HepG2 (cell line): Measurements from ENCODE around the gene FSIP1. TPM values are rescaled to one million over a fixed set of nuclear protein-coding genes. Genes with fewer than 3 reads are reported as not detected.

Experiments
- CEBPB ChIP-seq: IDR thresholded peaks from 2 replicates; pipeline ENCODE4 v1.6.1; 2011; ENCODE audit warnings: low read depth, low read length, improper control_type of control experiment, borderline replicate concordance
- ETV5 ChIP-seq: IDR thresholded peaks from 2 replicates; pipeline ENCODE4 v1.6.1; 2018; ENCODE audit warnings: missing biosample characterization, missing genetic modification reagents, inconsistent platforms, borderline replicate concordance
- FOXA3 ChIP-seq: IDR thresholded peaks from 2 replicates; pipeline ENCODE4 v1.6.1; 2016; ENCODE audit warnings: missing genetic modification reagents, missing compliant biosample characterization
- HNF4A ChIP-seq: sonication (generic); formaldehyde crosslinking; IDR thresholded peaks from 2 replicates; pipeline ENCODE4 v1.4.0; 2020; ENCODE audit warnings: missing genetic modification reagents
- KDM3A ChIP-seq: IDR thresholded peaks from 2 replicates; pipeline ENCODE4 v1.6.1; 2018; ENCODE audit warnings: low read depth, missing compliant biosample characterization
- MAZ ChIP-seq, 2 experiments: sonication (generic) in 1 of 2; formaldehyde crosslinking in 1 of 2; IDR thresholded peaks; 2 replicates each; pipeline versions ENCODE4 v1.5.0 to v1.6.1; 2012 to 2020; ENCODE audit warnings: low read depth in 2 of 2, mild to moderate bottlenecking in 2 of 2, borderline replicate concordance in 1 of 2, improper control_type of control experiment in 1 of 2, low read length in 1 of 2, missing genetic modification reagents in 1 of 2, moderate library complexity in 1 of 2
- MEIS1 ChIP-seq: sonication (generic); formaldehyde crosslinking; IDR thresholded peaks from 2 replicates; pipeline ENCODE4 v1.9.0; 2021; ENCODE audit warnings: mild to moderate bottlenecking, missing genetic modification reagents, moderate library complexity, borderline replicate concordance
- NFIB ChIP-seq: sonication (generic); formaldehyde crosslinking; IDR thresholded peaks from 2 replicates; pipeline ENCODE4 v1.9.0; 2021; ENCODE audit warnings: missing genetic modification reagents, mild to moderate bottlenecking, borderline replicate concordance
- NFRKB ChIP-seq: fragments of 450-650 bp; IDR thresholded peaks from 2 replicates; pipeline ENCODE4 v1.6.1; 2017
- PLRG1 ChIP-seq: fragments of 450-650 bp; conservative IDR thresholded peaks from 2 replicates; pipeline ENCODE4 v1.6.1; 2016
- PRMT3 ChIP-seq: sonication (generic); formaldehyde crosslinking; IDR thresholded peaks from 2 replicates; pipeline ENCODE4 v1.8.1; 2022; ENCODE audit warnings: low read depth, mild to moderate bottlenecking, moderate library complexity, missing genetic modification reagents, borderline replicate concordance
- RBAK ChIP-seq: sonication (generic); formaldehyde crosslinking; IDR thresholded peaks from 2 replicates; pipeline ENCODE4 v1.5.1; 2020; ENCODE audit warnings: mild to moderate bottlenecking, missing genetic modification reagents
- SMARCC2 ChIP-seq: fragments of 450-650 bp; IDR thresholded peaks from 2 replicates; pipeline ENCODE4 v1.6.1; 2017; ENCODE audit warnings: antibody characterized with exemption, mild to moderate bottlenecking
- SMARCE1 ChIP-seq: fragments of 450-650 bp; IDR thresholded peaks from 2 replicates; pipeline ENCODE4 v1.6.1; 2017; ENCODE audit warnings: borderline replicate concordance
- ZBTB8A ChIP-seq: sonication (generic); formaldehyde crosslinking; IDR thresholded peaks from 2 replicates; pipeline ENCODE4 v1.4.0; 2020; ENCODE audit warnings: mild to moderate bottlenecking, low read depth, missing genetic modification reagents, borderline replicate concordance
- ZFX ChIP-seq: sonication (generic); formaldehyde crosslinking; IDR thresholded peaks from 2 replicates; pipeline ENCODE4 v1.4.0; 2020; ENCODE audit warnings: mild to moderate bottlenecking, low read depth, missing genetic modification reagents, moderate library complexity
- ZNF260 ChIP-seq: sonication (generic); formaldehyde crosslinking; IDR thresholded peaks from 2 replicates; pipeline ENCODE4 v1.4.0; 2020; ENCODE audit warnings: missing genetic modification reagents, low read depth, mild to moderate bottlenecking, borderline replicate concordance
- ZNF362 ChIP-seq: sonication (generic); formaldehyde crosslinking; IDR thresholded peaks from 2 replicates; pipeline ENCODE4 v1.4.0; 2020; ENCODE audit warnings: missing genetic modification reagents, mild to moderate bottlenecking, borderline replicate concordance
- ZNF367 ChIP-seq: sonication (generic); formaldehyde crosslinking; IDR thresholded peaks from 2 replicates; pipeline ENCODE4 v1.4.0; 2020; ENCODE audit warnings: missing genetic modification reagents, borderline replicate concordance
- ZNF543 ChIP-seq: sonication (generic); formaldehyde crosslinking; IDR thresholded peaks from 2 replicates; pipeline ENCODE4 v1.4.0; 2020; ENCODE audit warnings: mild to moderate bottlenecking, missing genetic modification reagents
- ZNF576 ChIP-seq: sonication (generic); formaldehyde crosslinking; IDR thresholded peaks from 2 replicates; pipeline ENCODE4 v1.4.0; 2020; ENCODE audit warnings: mild to moderate bottlenecking, missing genetic modification reagents
- ZNF670 ChIP-seq: sonication (generic); formaldehyde crosslinking; IDR thresholded peaks from 2 replicates; pipeline ENCODE4 v1.8.0; 2022; ENCODE audit warnings: mild to moderate bottlenecking, missing genetic modification reagents, borderline replicate concordance
- ZNF75D ChIP-seq: sonication (generic); formaldehyde crosslinking; IDR thresholded peaks from 2 replicates; pipeline ENCODE4 v1.8.1; 2023; ENCODE audit warnings: missing genetic modification reagents, mild to moderate bottlenecking, borderline replicate concordance
- polyA plus RNA-seq, 8 experiments: library from polyadenylated mRNA; depleted of rRNA in 3 of 8; stranded (reverse) in 7 of 8; unstranded in 1 of 8; fragments of >200 nt; fragmentation: Illumina TruSeq in 4 of 8; extraction: Trizol in 4 of 8; gene quantifications; 2 replicates each; pipeline versions ENCODE4 v1.2.1 to v1.2.3, GENCODE V29; 2011 to 2016; ENCODE audit warnings: low read depth in 4 of 8, missing spikeins in 1 of 8, mixed read lengths in 1 of 8; ENCODE audit not compliant: insufficient read depth in 1 of 8
- total RNA-seq, 5 experiments: library from RNA; depleted of rRNA; stranded (reverse); fragments of >200 nt; fragmentation: Illumina TruSeq; extraction: Trizol; gene quantifications; 2 replicates each; pipeline ENCODE4 v1.2.3, GENCODE V29; 2016; ENCODE audit warnings: low read depth in 1 of 5
- TF ChIP-seq, protein P1 (sequence below): sonication (generic); formaldehyde crosslinking; conservative IDR thresholded peaks from 2 replicates; pipeline ENCODE4 v1.5.0; 2020; ENCODE audit warnings: missing genetic modification reagents
- TF ChIP-seq, protein P2 (sequence below): sonication (generic); formaldehyde crosslinking; conservative IDR thresholded peaks from 2 replicates; pipeline ENCODE4 v1.4.0; 2020; ENCODE audit warnings: missing genetic modification reagents

The FSIP1 gene
- total and polyA plus RNA-seq, 2 of the 13 experiments (the other 11 are each of a cell fraction or from before 2014, with no cell fraction given) = 0.18 TPM; not detected in 1

DNA sequence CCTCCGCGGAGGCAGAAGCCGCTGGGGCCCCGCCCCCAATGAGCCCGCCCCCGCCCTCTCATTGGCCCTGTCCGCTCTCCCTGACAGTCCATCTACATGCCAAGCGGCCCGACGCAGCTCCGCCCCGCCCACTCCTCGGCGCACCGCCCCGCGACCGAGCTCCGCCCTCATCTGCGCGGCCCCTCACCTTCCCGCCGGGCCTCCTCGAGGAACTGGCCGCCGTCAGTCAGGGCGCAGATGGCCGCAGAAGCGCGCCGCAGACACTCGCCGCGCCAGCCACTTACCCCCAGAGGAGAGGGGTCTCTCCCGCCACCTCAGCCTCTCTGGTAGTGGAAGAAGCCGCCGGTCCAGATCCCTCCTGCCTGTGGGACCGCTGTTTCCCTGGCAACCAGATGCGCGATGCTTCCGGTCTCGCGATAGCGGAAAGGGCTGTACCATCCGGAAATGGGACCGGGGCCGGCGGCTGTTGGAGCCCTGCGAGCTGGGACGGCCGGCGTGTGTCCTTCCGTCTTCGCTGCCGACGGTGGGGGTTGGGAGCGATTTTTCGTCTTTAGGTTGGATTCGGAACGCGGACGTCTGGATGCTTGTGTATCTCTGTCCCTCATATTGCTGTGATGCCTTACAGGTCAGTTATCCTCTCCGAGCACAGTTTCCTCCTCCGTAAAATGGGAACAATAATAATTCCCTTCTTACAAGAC, at the start of gene FSIP1 (continued):
- TF ChIP-seq, protein P1, sequence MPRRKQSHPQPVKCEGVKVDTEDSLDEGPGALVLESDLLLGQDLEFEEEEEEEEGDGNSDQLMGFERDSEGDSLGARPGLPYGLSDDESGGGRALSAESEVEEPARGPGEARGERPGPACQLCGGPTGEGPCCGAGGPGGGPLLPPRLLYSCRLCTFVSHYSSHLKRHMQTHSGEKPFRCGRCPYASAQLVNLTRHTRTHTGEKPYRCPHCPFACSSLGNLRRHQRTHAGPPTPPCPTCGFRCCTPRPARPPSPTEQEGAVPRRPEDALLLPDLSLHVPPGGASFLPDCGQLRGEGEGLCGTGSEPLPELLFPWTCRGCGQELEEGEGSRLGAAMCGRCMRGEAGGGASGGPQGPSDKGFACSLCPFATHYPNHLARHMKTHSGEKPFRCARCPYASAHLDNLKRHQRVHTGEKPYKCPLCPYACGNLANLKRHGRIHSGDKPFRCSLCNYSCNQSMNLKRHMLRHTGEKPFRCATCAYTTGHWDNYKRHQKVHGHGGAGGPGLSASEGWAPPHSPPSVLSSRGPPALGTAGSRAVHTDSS = no peak
- TF ChIP-seq ZNF362 (CRISPR knock-in tag) (no peak; the same call in 1 of the 2 replicates), HNF4A (CRISPR knock-in tag) (no peak), ETV5 (CRISPR knock-in tag) (peak; percentile 86; the same call in 1 of the 2 replicates), ZFX (CRISPR knock-in tag) (peak; percentile 78), NFIB (CRISPR knock-in tag) (no peak), PLRG1 (no peak), KDM3A (peak; percentile 43; the same call in 1 of the 2 replicates), SMARCC2 (no peak), CEBPB (no peak), MAZ (IDR thresholded peaks at IDR 0.05; ENCODE audit: borderline replicate concordance, low read depth, low read length) (peak; percentile 37; the same call in 1 of the 2 replicates), MAZ (CRISPR knock-in tag; IDR thresholded peaks at IDR 0.05; ENCODE audit: low read depth) (peak; percentile 61), SMARCE1 (no peak), NFRKB (no peak), ZNF543 (CRISPR knock-in tag) (0 out of 2 replicates have a peak, but pooled peaks have one; percentile 54), ZBTB8A (CRISPR knock-in tag) (no peak), ZNF670 (no peak), FOXA3 (peak; percentile 31; the same call in 1 of the 2 replicates), PRMT3 (CRISPR knock-in tag) (no peak), ZNF75D (CRISPR knock-in tag) (no peak), ZNF576 (CRISPR knock-in tag) (no peak), RBAK (CRISPR knock-in tag) (no peak), ZNF260 (CRISPR knock-in tag) (no peak), ZNF367 (no peak), MEIS1 (CRISPR knock-in tag) (no peak)
- TF ChIP-seq, protein P2, sequence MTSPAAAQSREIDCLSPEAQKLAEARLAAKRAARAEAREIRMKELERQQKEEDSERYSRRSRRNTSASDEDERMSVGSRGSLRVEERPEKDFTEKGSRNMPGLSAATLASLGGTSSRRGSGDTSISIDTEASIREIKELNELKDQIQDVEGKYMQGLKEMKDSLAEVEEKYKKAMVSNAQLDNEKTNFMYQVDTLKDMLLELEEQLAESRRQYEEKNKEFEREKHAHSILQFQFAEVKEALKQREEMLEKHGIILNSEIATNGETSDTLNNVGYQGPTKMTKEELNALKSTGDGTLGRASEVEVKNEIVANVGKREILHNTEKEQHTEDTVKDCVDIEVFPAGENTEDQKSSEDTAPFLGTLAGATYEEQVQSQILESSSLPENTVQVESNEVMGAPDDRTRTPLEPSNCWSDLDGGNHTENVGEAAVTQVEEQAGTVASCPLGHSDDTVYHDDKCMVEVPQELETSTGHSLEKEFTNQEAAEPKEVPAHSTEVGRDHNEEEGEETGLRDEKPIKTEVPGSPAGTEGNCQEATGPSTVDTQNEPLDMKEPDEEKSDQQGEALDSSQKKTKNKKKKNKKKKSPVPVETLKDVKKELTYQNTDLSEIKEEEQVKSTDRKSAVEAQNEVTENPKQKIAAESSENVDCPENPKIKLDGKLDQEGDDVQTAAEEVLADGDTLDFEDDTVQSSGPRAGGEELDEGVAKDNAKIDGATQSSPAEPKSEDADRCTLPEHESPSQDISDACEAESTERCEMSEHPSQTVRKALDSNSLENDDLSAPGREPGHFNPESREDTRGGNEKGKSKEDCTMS (CRISPR knock-in tag) = no peak
